HEK293 (cell line): ENCODE data around the gene CACNA2D3.

Experiments used
- CTCF ChIA-PET: fragments of 350-600 bp; formaldehyde crosslinking; extraction: SDS; loops from one replicate; lab custom pipeline; 2021; ENCODE audit warnings: antibody characterized with exemption; lab: Yijun Ruan, JAX
- POLR2A ChIA-PET: fragments of 300-600 bp; formaldehyde crosslinking; extraction: SDS; loops from one replicate; lab custom pipeline; 2020; ENCODE audit warnings: antibody characterized with exemption, inconsistent platforms; lab: Yijun Ruan, JAX
- H3K27ac ChIP-seq: fragments of 200-500 bp; sonication (Bioruptor generic); 2 replicates; pipeline ENCODE4 v1.5.1; 2014; ENCODE audit warnings: low read depth, low read length, control low read depth, inconsistent platforms; ENCODE audit errors: extremely low read depth
- H3K36me3 ChIP-seq, 2 experiments: fragments of 200-500 bp in 1 of 2; sonication (Bioruptor generic) in 1 of 2; 1 replicate in 1 of 2; 2 replicates in 1 of 2; pipeline ENCODE4 v1.5.1; 2014 to 2017; ENCODE audit warnings: inconsistent platforms in 2 of 2, low read length in 2 of 2; ENCODE audit not compliant: control insufficient read depth in 2 of 2, insufficient read depth in 1 of 2
- H3K4me1 ChIP-seq: fragments of 200-500 bp; sonication (Bioruptor generic); 2 replicates; pipeline ENCODE4 v1.5.1; 2014; ENCODE audit warnings: mild to moderate bottlenecking, low read length, inconsistent platforms; ENCODE audit not compliant: control insufficient read depth, insufficient read depth
- H3K4me3 ChIP-seq: 2 replicates; pipeline ENCODE4 v1.5.1; 2011; ENCODE audit warnings: low read depth, mild to moderate bottlenecking, control low read depth, low read length, moderate library complexity
- H3K9me3 ChIP-seq: fragments of 200-500 bp; sonication (Bioruptor generic); 2 replicates; pipeline ENCODE4 v1.5.1; 2014; ENCODE audit warnings: low read depth, low read length, inconsistent platforms; ENCODE audit not compliant: control insufficient read depth, insufficient read depth
- BCL11B ChIP-seq: fragments of 450-650 bp; formaldehyde crosslinking; IDR thresholded peaks from 2 replicates; pipeline ENCODE4 v1.5.1; 2016; ENCODE audit warnings: low read depth, missing biosample characterization, missing genetic modification characterization
- GLIS2 ChIP-seq: fragments of 450-650 bp; formaldehyde crosslinking; IDR thresholded peaks from 2 replicates; pipeline ENCODE4 v1.5.1; 2016; ENCODE audit warnings: missing biosample characterization, missing genetic modification characterization
- IKZF3 ChIP-seq: fragments of 450-650 bp; IDR thresholded peaks from 2 replicates; pipeline ENCODE4 v1.5.0; 2018; ENCODE audit warnings: missing biosample characterization, mild to moderate bottlenecking, missing genetic modification characterization, moderate library complexity
- KLF16 ChIP-seq: fragments of 450-650 bp; formaldehyde crosslinking; IDR thresholded peaks from 2 replicates; pipeline ENCODE4 v1.5.1; 2017; ENCODE audit warnings: missing biosample characterization, missing genetic modification characterization
- MEIS1 ChIP-seq: sonication (generic); formaldehyde crosslinking; IDR thresholded peaks from 2 replicates; pipeline ENCODE4 v1.8.1; 2022; ENCODE audit warnings: missing genetic modification reagents, mild to moderate bottlenecking, borderline replicate concordance
- TCF7L2 ChIP-seq: IDR thresholded peaks from 2 replicates; pipeline ENCODE4 v1.6.1; 2011; ENCODE audit warnings: low read depth, mild to moderate bottlenecking, inconsistent platforms, low read length, moderate library complexity, borderline replicate concordance
- ZBTB17 ChIP-seq: fragments of 450-650 bp; formaldehyde crosslinking; IDR thresholded peaks from 2 replicates; pipeline ENCODE4 v1.5.1; 2016; ENCODE audit warnings: missing biosample characterization, missing genetic modification characterization
- ZNF114 ChIP-seq: fragments of 450-650 bp; formaldehyde crosslinking; IDR thresholded peaks from 2 replicates; pipeline ENCODE4 v1.5.0; 2017; ENCODE audit warnings: missing biosample characterization, missing genetic modification characterization
- ZNF133 ChIP-seq: fragments of 450-650 bp; formaldehyde crosslinking; IDR thresholded peaks from 2 replicates; pipeline ENCODE4 v1.5.1; 2016; ENCODE audit warnings: missing biosample characterization, missing genetic modification characterization
- ZNF18 ChIP-seq: fragments of 450-650 bp; formaldehyde crosslinking; IDR thresholded peaks from 2 replicates; pipeline ENCODE4 v1.5.1; 2016; ENCODE audit warnings: missing biosample characterization, missing genetic modification characterization
- ZNF211 ChIP-seq: fragments of 450-650 bp; formaldehyde crosslinking; IDR thresholded peaks from 2 replicates; pipeline ENCODE4 v1.5.1; 2016; ENCODE audit warnings: low read depth, missing biosample characterization, missing genetic modification characterization
- ZNF292 ChIP-seq: fragments of 450-650 bp; formaldehyde crosslinking; IDR thresholded peaks from 2 replicates; pipeline ENCODE4 v1.5.1; 2016; ENCODE audit warnings: low read depth, missing biosample characterization, missing genetic modification characterization, borderline replicate concordance
- ZNF354C ChIP-seq: fragments of 450-650 bp; formaldehyde crosslinking; IDR thresholded peaks from 2 replicates; pipeline ENCODE4 v1.5.1; 2016; ENCODE audit warnings: missing biosample characterization, missing genetic modification characterization, low read depth, borderline replicate concordance
- ZNF366 ChIP-seq: fragments of 450-650 bp; formaldehyde crosslinking; conservative IDR thresholded peaks from 2 replicates; pipeline ENCODE4 v1.5.1; 2016; ENCODE audit warnings: missing biosample characterization, missing genetic modification characterization
- ZNF37A ChIP-seq: fragments of 450-650 bp; IDR thresholded peaks from 2 replicates; pipeline ENCODE4 v1.5.1; 2018; ENCODE audit warnings: missing biosample characterization, missing genetic modification characterization
- ZNF394 ChIP-seq: fragments of 450-650 bp; formaldehyde crosslinking; IDR thresholded peaks from 2 replicates; pipeline ENCODE4 v1.5.1; 2016; ENCODE audit warnings: missing biosample characterization, missing genetic modification characterization, mild to moderate bottlenecking, moderate library complexity, borderline replicate concordance
- ZNF416 ChIP-seq: fragments of 450-650 bp; formaldehyde crosslinking; IDR thresholded peaks from 2 replicates; pipeline ENCODE4 v1.5.1; 2016; ENCODE audit warnings: missing biosample characterization, missing genetic modification characterization
- ZNF501 ChIP-seq: fragments of 450-650 bp; formaldehyde crosslinking; IDR thresholded peaks from 2 replicates; pipeline ENCODE4 v1.5.1; 2016; ENCODE audit warnings: missing biosample characterization, missing genetic modification characterization
- ZNF529 ChIP-seq: fragments of 450-650 bp; formaldehyde crosslinking; IDR thresholded peaks from 2 replicates; pipeline ENCODE4 v1.5.1; 2017; ENCODE audit warnings: missing genetic modification characterization, missing biosample characterization; ENCODE audit not compliant: insufficient replicate concordance
- ZNF549 ChIP-seq: fragments of 450-650 bp; IDR thresholded peaks from 2 replicates; pipeline ENCODE4 v1.5.1; 2018; ENCODE audit warnings: missing biosample characterization, missing genetic modification characterization, mild to moderate bottlenecking, inconsistent platforms, moderate library complexity
- ZNF621 ChIP-seq: fragments of 450-650 bp; formaldehyde crosslinking; IDR thresholded peaks from 2 replicates; pipeline ENCODE4 v1.5.1; 2017; ENCODE audit warnings: missing biosample characterization, missing genetic modification characterization
- ZNF639 ChIP-seq: fragments of 450-650 bp; formaldehyde crosslinking; IDR thresholded peaks from 2 replicates; pipeline ENCODE4 v1.5.1; 2016; ENCODE audit warnings: missing biosample characterization, missing genetic modification characterization
- ZNF660 ChIP-seq: fragments of 450-650 bp; IDR thresholded peaks from 2 replicates; pipeline ENCODE4 v1.5.1; 2018; ENCODE audit warnings: missing biosample characterization, mild to moderate bottlenecking, missing genetic modification characterization
- ZNF692 ChIP-seq: fragments of 450-650 bp; formaldehyde crosslinking; IDR thresholded peaks from 2 replicates; pipeline ENCODE4 v1.5.1; 2016; ENCODE audit warnings: missing biosample characterization, missing genetic modification characterization
- ZNF76 ChIP-seq: fragments of 450-650 bp; formaldehyde crosslinking; IDR thresholded peaks from 2 replicates; pipeline ENCODE4; 2016; ENCODE audit warnings: low read depth, missing biosample characterization, missing genetic modification characterization, borderline replicate concordance

CACNA2D3 gene

GRCh38 chr3:54171509-54171908, 49.2 kb downstream of the CACNA2D3 start (continued):
- no peak for TF ChIP-seq ZNF292
- no peak for TF ChIP-seq ZNF621 (tag by site-specific recombination)
- no peak for TF ChIP-seq TCF7L2
- no peak for TF ChIP-seq MEIS1 (CRISPR knock-in tag)
- TF ChIP-seq ZBTB17 = no peak
- TF ChIP-seq ZNF133 (tag by site-specific recombination) = no peak
- TF ChIP-seq BCL11B (tag by site-specific recombination) = no peak
- TF ChIP-seq, all 188 proteins: peak for 0

- no peak overlapping the region for H3K4me3 ChIP-seq
- H3K27ac ChIP-seq = 0 out of 2 replicates have a peak overlapping the region, but pooled peaks have one; percentile 8
- peaks cover 8% of the 10 kb centered on the region for H3K4me1 ChIP-seq
- no peaks in the 10 kb centered on the region for H3K9me3 ChIP-seq
- ChIA-PET POLR2A (no interaction called here), CTCF (no interaction called here)
- no peaks in the 10 kb centered on the region for H3K36me3 ChIP-seq
- no peak for TF ChIP-seq ZNF366 (tag by site-specific recombination)
- no peak for TF ChIP-seq GLIS2 (tag by site-specific recombination)
- no peak for TF ChIP-seq IKZF3
- no peak for TF ChIP-seq ZNF549 (tag by site-specific recombination)
- no peak for TF ChIP-seq KLF16
- TF ChIP-seq ZNF501 = no peak
- TF ChIP-seq ZNF37A (tag by site-specific recombination) = no peak
- no peak for TF ChIP-seq ZNF660 (tag by site-specific recombination)
- TF ChIP-seq ZNF529 (tag by site-specific recombination) = no peak
- TF ChIP-seq ZNF211 (tag by site-specific recombination) = no peak
- no peak for TF ChIP-seq ZNF18 (tag by site-specific recombination)
- no peak for TF ChIP-seq ZNF114 (tag by site-specific recombination)
- TF ChIP-seq ZNF416 (tag by site-specific recombination) = no peak
- TF ChIP-seq ZNF639 = no peak
- no peak for TF ChIP-seq ZNF76 (tag by site-specific recombination)
- TF ChIP-seq ZNF621 (tag by site-specific recombination) = no peak
- TF ChIP-seq ZNF394 (tag by site-specific recombination) = no peak
- no peak for TF ChIP-seq ZNF354C (tag by site-specific recombination)
- no peak for TF ChIP-seq ZNF692 (tag by site-specific recombination)
- TF ChIP-seq, all 188 proteins: peak for 0
Measured at GRCh38 chr3:54171951-54172350, 49.6 kb downstream of the CACNA2D3 start.
